GM12873 (cell line): ENCODE data around the gene FOSB.

Source experiments
- TF ChIP-seq, protein P1 (sequence below): IDR thresholded peaks from 2 replicates; pipeline ENCODE4 v1.5.1; 2012; ENCODE audit warnings: low read depth, mild to moderate bottlenecking, moderate library complexity, low read length, control low read depth; ENCODE audit not compliant: insufficient read depth; ENCODE audit errors: missing control alignments

Gene FOSB

DNA sequence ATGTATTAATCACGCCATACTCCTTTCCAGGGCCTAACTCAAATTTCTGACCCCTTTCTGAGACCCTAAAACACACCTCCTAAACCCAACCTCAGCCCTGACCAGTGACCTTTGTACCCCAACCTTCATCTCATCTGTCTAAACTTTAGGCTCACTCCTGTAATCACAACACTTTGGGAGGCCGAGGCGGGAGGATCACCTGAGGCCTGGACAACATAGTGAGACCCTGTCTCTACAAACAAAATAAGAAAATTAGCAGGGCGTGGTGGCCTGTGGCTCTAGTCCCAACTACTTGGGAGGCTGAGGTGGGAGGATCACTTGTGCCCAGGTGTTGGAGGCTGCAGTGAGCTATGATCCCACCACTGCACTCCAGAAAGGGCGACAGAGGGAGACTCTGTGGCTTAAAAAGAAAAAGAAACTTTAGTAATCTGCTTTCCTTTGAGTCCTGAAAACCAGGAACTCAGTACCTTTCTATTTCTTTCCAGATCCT is 24.4 kb downstream of the FOSB start:
- TF ChIP-seq, protein P1, sequence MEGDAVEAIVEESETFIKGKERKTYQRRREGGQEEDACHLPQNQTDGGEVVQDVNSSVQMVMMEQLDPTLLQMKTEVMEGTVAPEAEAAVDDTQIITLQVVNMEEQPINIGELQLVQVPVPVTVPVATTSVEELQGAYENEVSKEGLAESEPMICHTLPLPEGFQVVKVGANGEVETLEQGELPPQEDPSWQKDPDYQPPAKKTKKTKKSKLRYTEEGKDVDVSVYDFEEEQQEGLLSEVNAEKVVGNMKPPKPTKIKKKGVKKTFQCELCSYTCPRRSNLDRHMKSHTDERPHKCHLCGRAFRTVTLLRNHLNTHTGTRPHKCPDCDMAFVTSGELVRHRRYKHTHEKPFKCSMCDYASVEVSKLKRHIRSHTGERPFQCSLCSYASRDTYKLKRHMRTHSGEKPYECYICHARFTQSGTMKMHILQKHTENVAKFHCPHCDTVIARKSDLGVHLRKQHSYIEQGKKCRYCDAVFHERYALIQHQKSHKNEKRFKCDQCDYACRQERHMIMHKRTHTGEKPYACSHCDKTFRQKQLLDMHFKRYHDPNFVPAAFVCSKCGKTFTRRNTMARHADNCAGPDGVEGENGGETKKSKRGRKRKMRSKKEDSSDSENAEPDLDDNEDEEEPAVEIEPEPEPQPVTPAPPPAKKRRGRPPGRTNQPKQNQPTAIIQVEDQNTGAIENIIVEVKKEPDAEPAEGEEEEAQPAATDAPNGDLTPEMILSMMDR = no peak

- TF ChIP-seq, protein P1 = no peak
These were observed 25.1 kb downstream of the FOSB start for GRCh38 chr19:45492627-45493470.

- TF ChIP-seq, protein P1 = no peak
These were observed 26.6 kb downstream of the FOSB start for GRCh38 chr19:45494261-45494916.

DNA sequence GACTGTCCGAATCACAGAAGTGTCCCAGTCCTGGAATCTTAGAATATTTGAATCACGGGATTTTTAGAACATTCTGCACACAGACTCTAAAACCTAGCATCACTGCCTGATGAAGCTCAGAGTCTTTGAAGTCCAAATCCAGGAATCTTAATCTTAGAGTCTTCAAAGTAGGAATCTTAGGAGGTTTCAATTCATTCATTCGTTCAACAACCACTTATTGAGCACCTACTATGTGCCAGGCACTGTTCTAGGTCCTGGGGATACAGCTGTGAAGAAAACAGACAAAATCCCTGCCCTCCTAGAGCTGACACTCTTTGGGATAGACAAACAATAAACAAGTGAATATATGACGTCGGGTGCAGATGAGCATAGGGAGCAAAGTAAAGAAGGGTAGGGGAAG is 27.4 kb downstream of the FOSB start:
- TF ChIP-seq, protein P1 = no peak

- TF ChIP-seq, protein P1 = no peak
These were observed 28.7 kb downstream of the FOSB start for GRCh38 chr19:45496349-45496953.

DNA sequence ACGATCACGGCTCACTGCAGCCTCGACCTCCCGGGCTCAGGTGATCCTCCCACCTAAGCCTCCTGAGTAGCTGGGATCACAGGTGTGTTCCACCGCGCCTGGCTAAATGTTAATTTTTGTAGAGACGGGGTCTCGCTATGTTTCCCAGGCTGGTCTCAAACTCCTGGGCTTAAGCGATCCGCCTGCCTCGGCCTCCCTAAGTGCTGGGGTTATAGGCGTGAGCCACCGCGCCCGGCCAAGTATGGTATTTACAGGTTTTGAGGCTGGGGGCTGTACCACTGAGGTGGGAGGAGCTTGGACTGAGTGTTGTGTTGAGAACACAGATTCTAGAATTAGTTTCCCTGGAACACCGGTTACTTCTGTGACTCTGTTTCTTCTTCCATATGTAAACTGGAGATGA is 30.0 kb downstream of the FOSB start:
- TF ChIP-seq, protein P1 = no peak

DNA sequence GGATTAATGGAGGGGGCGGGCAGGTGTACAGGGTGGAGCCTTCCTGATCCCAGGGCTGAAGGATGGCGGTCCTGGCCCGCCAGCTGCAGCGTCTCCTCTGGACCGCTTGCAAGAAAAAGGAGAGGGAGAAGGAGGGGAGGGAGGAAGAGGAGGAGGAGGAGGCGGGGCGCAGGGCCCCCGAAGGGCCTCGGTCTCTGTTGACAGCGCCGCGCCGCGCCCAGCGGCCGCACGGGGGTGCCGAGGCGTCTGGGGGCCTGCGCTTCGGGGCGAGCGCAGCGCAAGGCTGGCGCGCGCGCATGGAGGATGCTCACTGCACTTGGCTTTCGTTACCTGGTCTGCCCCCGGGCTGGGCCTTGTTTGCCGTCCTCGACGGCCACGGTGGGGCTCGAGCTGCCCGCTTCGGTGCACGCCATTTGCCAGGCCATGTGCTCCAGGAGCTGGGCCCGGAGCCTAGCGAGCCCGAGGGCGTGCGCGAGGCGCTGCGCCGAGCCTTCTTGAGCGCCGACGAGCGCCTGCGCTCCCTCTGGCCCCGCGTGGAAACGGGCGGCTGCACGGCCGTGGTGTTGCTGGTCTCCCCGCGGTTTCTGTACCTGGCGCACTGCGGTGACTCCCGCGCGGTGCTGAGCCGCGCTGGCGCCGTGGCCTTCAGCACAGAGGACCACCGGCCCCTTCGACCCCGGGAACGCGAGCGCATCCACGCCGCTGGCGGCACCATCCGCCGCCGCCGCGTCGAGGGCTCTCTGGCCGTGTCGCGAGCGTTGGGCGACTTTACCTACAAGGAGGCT is 30.8 kb downstream of the FOSB start, which contains the start of gene PPM1N:
TSS of gene PPM1N (plus strand) at position 33 of the 785 bp plus-strand sequence. CDS start at position 63, 30 bp downstream.
- TF ChIP-seq, protein P1 = peak; percentile 48
